HL-60 (cell line): ENCODE results near the gene MYCL.
A peak's percentile ranks its signal among the peaks of the same experiment; 100 is the strongest.

ENCODE experiments used
- DNase-seq, 2 experiments: peaks; one replicate each; pipeline ENCODE4 v3.0.0-alpha.2; 2010 to 2020; ENCODE audit warnings: low read depth in 1 of 2, low spot score in 1 of 2
- H3K27ac ChIP-seq: fragments of 250-450 bp; sonication (Bioruptor Pico); replicated peaks from 2 replicates; pipeline ENCODE4 v1.5.1; 2020; ENCODE audit warnings: mild to moderate bottlenecking, moderate library complexity
- H3K27me3 ChIP-seq: fragments of 250-450 bp; sonication (Bioruptor Pico); 2 replicates; pipeline ENCODE4 v1.5.1; 2021; ENCODE audit warnings: mild to moderate bottlenecking, moderate library complexity; ENCODE audit not compliant: insufficient read depth, poor library complexity, severe bottlenecking
- H3K4me3 ChIP-seq: replicated peaks from 2 replicates; pipeline ENCODE4 v1.5.1; 2011; ENCODE audit warnings: mild to moderate bottlenecking, control low read depth, low read length; ENCODE audit not compliant: insufficient read depth
- GABPA ChIP-seq: IDR thresholded peaks from 2 replicates; pipeline ENCODE4 v1.6.1; 2012; ENCODE audit warnings: low read depth
- POLR2AphosphoS5 ChIP-seq: IDR thresholded peaks from 2 replicates; pipeline ENCODE4 v1.6.1; 2012; ENCODE audit warnings: low read depth
- SPI1 ChIP-seq: IDR thresholded peaks from 2 replicates; pipeline ENCODE4 v1.6.1; 2012; ENCODE audit warnings: low read depth, mild to moderate bottlenecking, borderline replicate concordance
- TF ChIP-seq, protein P1 (sequence below): IDR thresholded peaks from 2 replicates; pipeline ENCODE4 v1.6.1; 2012; ENCODE audit warnings: low read depth; ENCODE audit not compliant: insufficient replicate concordance
- TF ChIP-seq, protein P2 (sequence below): IDR thresholded peaks from one replicate; pipeline ENCODE4 v1.5.1; 2011; ENCODE audit warnings: low read length, control low read depth, inconsistent platforms; ENCODE audit not compliant: insufficient read depth

Gene MYCL

DNA sequence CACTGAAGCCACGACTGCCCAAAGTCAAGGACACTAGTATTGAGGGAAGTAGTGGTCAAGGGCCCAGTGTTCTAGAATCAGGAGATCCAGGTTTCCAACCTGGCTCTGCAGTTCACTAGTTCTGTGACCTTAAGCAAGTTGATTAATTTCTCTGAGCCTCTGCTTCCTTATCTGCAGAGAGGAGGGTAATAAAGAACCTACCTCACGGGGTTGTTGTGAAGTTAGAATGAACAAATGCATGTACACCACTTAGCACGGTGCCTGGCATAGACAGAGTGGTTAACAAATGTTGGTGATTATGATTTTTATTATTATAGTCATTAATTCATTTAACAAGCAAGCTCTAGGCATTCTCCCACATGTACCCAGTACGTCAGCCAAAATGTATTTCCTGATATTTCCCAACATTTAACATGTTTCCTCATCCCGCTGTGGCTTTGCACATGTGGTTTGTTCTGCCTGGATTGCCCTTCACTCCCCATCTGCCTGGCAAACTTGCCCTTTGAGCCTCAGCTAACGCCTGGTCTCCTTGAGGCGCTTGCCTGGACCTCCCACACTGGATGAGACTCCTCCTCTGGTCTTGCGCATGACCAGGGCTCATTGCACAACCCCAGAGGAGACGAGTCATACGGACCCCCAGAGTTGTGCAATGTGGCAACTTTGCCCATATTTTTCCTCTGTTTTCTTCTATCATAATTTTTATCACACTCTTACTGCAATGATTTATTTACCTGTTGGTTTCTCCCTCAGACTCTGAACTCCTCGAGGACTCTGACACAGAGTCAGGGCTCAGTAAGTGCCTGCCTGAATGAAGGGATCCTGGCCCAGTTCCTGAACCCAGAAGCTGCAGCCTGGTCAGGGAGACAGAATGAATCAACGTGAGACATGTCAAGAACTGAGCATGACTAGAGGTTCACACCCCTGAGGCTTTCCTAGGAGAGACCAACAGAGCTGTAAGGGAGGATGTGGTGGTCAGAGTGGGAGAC, 32.5 kb upstream of the MYCL start:
- H3K27ac ChIP-seq = peak overlapping the region; percentile 83
- TF ChIP-seq POLR2AphosphoS5 = peak; percentile 87
- TF ChIP-seq GABPA = peak; percentile 47; the same call in 1 of the 2 replicates
- no peak for TF ChIP-seq SPI1
- no peaks in the 10 kb centered on the region for H3K27me3 ChIP-seq
- DNase-seq = peak; percentile 98 to 99
- H3K4me3 ChIP-seq = no peak overlapping the region

DNA sequence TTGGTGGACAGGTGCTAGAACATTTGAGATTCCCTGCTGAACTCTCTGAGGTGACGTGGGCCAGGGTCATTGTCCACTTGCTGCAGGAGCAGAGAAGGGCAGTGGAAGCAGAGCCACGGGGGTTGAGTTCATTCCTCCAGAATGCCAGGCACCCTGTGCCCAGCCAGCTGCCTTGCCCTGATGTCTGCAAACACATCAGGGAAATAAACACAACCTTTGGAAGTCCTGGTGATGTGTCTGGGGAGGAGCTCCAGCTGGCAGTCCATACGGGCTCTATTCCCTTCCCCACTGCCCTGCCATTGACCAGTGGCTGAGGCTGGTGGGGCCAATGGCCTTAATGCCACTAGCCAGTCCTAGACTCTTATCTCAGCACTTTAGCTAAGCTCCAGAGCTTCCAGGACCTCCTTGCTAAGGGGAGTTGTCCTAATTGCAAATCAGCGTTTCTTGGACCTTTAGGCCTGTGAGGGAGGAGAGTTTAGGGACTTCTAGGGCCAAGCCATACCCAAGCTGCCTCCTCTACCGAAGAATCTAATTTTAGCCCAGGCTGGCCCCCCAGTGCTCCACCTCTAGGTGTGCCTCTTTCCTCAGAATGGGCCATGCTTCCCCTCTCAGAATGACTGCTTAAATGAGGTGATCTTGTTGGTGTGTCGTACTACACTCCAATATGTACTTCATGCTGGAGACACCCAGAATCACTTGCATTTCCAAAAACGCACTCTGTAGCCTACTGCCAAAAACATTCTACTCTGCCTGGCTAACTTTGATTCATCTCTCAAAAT, 27.3 kb upstream of the MYCL start:
- H3K27ac ChIP-seq = no peak overlapping the region
- no peak overlapping the region for H3K4me3 ChIP-seq
- DNase-seq = no peak
- TF ChIP-seq, protein P1, sequence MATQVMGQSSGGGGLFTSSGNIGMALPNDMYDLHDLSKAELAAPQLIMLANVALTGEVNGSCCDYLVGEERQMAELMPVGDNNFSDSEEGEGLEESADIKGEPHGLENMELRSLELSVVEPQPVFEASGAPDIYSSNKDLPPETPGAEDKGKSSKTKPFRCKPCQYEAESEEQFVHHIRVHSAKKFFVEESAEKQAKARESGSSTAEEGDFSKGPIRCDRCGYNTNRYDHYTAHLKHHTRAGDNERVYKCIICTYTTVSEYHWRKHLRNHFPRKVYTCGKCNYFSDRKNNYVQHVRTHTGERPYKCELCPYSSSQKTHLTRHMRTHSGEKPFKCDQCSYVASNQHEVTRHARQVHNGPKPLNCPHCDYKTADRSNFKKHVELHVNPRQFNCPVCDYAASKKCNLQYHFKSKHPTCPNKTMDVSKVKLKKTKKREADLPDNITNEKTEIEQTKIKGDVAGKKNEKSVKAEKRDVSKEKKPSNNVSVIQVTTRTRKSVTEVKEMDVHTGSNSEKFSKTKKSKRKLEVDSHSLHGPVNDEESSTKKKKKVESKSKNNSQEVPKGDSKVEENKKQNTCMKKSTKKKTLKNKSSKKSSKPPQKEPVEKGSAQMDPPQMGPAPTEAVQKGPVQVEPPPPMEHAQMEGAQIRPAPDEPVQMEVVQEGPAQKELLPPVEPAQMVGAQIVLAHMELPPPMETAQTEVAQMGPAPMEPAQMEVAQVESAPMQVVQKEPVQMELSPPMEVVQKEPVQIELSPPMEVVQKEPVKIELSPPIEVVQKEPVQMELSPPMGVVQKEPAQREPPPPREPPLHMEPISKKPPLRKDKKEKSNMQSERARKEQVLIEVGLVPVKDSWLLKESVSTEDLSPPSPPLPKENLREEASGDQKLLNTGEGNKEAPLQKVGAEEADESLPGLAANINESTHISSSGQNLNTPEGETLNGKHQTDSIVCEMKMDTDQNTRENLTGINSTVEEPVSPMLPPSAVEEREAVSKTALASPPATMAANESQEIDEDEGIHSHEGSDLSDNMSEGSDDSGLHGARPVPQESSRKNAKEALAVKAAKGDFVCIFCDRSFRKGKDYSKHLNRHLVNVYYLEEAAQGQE = no peak
- TF ChIP-seq, protein P2, sequence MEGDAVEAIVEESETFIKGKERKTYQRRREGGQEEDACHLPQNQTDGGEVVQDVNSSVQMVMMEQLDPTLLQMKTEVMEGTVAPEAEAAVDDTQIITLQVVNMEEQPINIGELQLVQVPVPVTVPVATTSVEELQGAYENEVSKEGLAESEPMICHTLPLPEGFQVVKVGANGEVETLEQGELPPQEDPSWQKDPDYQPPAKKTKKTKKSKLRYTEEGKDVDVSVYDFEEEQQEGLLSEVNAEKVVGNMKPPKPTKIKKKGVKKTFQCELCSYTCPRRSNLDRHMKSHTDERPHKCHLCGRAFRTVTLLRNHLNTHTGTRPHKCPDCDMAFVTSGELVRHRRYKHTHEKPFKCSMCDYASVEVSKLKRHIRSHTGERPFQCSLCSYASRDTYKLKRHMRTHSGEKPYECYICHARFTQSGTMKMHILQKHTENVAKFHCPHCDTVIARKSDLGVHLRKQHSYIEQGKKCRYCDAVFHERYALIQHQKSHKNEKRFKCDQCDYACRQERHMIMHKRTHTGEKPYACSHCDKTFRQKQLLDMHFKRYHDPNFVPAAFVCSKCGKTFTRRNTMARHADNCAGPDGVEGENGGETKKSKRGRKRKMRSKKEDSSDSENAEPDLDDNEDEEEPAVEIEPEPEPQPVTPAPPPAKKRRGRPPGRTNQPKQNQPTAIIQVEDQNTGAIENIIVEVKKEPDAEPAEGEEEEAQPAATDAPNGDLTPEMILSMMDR = no peak
- TF ChIP-seq SPI1 (no peak), POLR2AphosphoS5 (no peak), GABPA (no peak)
- H3K27me3 ChIP-seq = no peaks in the 10 kb centered on the region

DNA sequence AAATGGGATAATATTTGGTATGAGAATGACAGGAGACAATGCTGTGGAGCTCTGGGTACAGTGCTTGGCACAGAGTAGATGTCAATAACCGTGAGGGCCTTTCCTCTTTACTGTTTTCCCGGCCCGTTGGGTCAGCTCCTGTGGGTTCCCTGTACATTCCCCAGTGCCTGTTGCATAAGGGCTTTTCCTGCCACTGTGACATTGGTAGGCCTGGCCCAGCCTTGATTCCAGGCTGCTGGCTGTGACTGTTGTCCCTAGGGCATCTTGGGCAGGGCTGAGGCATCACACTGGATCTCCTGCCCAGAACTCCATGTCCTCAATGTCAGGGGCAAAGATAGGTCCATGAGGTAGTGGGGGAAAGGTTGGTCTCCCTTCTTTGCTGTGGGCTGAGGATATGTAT, 25.8 kb upstream of the MYCL start:
- H3K4me3 ChIP-seq = no peak overlapping the region
- no peak for DNase-seq
- no peak overlapping the region for H3K27ac ChIP-seq
- H3K27me3 ChIP-seq = no peaks in the 10 kb centered on the region
- TF ChIP-seq, protein P1 = no peak
- no peak for TF ChIP-seq GABPA
- no peak for TF ChIP-seq POLR2AphosphoS5
- TF ChIP-seq, protein P2 = no peak
- TF ChIP-seq SPI1 = no peak

- Histone ChIP-seq H3K27me3 (no peaks in the 10 kb centered on the region), H3K27ac (no peak overlapping the region), H3K4me3 (no peak overlapping the region)
- TF ChIP-seq, protein P1 = no peak
- TF ChIP-seq POLR2AphosphoS5 = no peak
- TF ChIP-seq, protein P2 = no peak
- no peak for TF ChIP-seq SPI1
- no peak for TF ChIP-seq GABPA
- no peak for DNase-seq
Measured at GRCh38 chr1:39926820-39927219, 25.1 kb upstream of the MYCL start.
